Vagina (tissue), 2 donors: ENCODE results near the gene CD79A. TPM values are rescaled to one million over a fixed set of nuclear protein-coding genes. Genes with fewer than 3 reads are reported as not detected.

Experiments
- DNase-seq, 2 donors: peaks; one replicate each; pipeline ENCODE4 v3.0.0-alpha.2; 2017; ENCODE audit errors: extremely low spot score in 2 of 2
- H3K27ac ChIP-seq: fragments of 200-600 bp; sonication (generic); one replicate; pipeline ENCODE4 v1.5.1; 2019
- H3K27me3 ChIP-seq: fragments of 200-600 bp; sonication (generic); one replicate; pipeline ENCODE4 v1.5.1; 2019
- H3K36me3 ChIP-seq, 2 donors: fragments of 200-600 bp; sonication (generic); one replicate each; pipeline ENCODE4 v1.5.1; 2017 to 2019
- H3K4me1 ChIP-seq: fragments of 200-600 bp; sonication (generic); one replicate; pipeline ENCODE4 v1.5.1; 2019
- H3K4me3 ChIP-seq, 2 donors: fragments of 200-600 bp; sonication (generic); 1 replicate in 1 of 2; 2 replicates in 1 of 2; pipeline ENCODE4 v1.5.1; 2016 to 2019
- H3K9me3 ChIP-seq: fragments of 200-600 bp; sonication (generic); one replicate; pipeline ENCODE4 v1.5.1; 2019
- POLR2A ChIP-seq, 2 donors: fragments of 450-650 bp; IDR thresholded peaks; one replicate each; pipeline ENCODE4 v1.6.1; 2017; ENCODE audit warnings: antibody characterized with exemption in 2 of 2, mild to moderate bottlenecking in 2 of 2, moderate library complexity in 2 of 2
- POLR2AphosphoS5 ChIP-seq, 2 donors: sonication (generic); formaldehyde crosslinking; IDR thresholded peaks; one replicate each; pipeline ENCODE4 v1.9.0; 2017; ENCODE audit warnings: antibody characterized with exemption in 2 of 2, mild to moderate bottlenecking in 2 of 2, low read depth in 1 of 2; ENCODE audit not compliant: insufficient read depth in 1 of 2
- intact Hi-C: fragments of 100-400 bp; cut with DNase I; formaldehyde crosslinking; loops from one replicate; pipeline ENCODE4 v1.15.1; 2023
- total RNA-seq: library from RNA; depleted of rRNA; stranded (reverse); fragments of >200 nt; gene quantifications from one replicate; pipeline ENCODE4 v1.2.3, GENCODE V29; 2016
- TF ChIP-seq, protein P1 (sequence below), 3 experiments: fragments of 450-650 bp in 2 of 3; fragments of 200-600 bp in 1 of 3; sonication (generic) in 1 of 3; IDR thresholded peaks; one replicate each; pipeline ENCODE4 v1.5.1; 2017 to 2019; ENCODE audit warnings: antibody characterized with exemption in 3 of 3, mild to moderate bottlenecking in 2 of 3, moderate library complexity in 2 of 3

Gene CD79A
- total RNA-seq, 1 donor from 2014 or later, result not detected

GRCh38 chr19:41907994-41908615 lies 31.0 kb downstream of the CD79A start:
- Histone ChIP-seq H3K27me3 (no peaks in the 10 kb centered on the region), H3K27ac (no peak overlapping the region), H3K36me3 (peaks cover 0 to 35% of the 10 kb centered on the region in 2 donors), H3K4me3 (no peak overlapping the region), H3K4me1 (peaks cover 5% of the 10 kb centered on the region), H3K9me3 (no peaks in the 10 kb centered on the region)
- intact Hi-C loops, result no loop called here
- DNase-seq, result no peak
- TF ChIP-seq POLR2A (IDR thresholded peaks at IDR 0.05) (no peak), POLR2AphosphoS5 (IDR thresholded peaks at IDR 0.05; ENCODE audit: insufficient read depth in 1 of 2, low read depth in 1 of 2) (no peak)
- TF ChIP-seq, protein P1, sequence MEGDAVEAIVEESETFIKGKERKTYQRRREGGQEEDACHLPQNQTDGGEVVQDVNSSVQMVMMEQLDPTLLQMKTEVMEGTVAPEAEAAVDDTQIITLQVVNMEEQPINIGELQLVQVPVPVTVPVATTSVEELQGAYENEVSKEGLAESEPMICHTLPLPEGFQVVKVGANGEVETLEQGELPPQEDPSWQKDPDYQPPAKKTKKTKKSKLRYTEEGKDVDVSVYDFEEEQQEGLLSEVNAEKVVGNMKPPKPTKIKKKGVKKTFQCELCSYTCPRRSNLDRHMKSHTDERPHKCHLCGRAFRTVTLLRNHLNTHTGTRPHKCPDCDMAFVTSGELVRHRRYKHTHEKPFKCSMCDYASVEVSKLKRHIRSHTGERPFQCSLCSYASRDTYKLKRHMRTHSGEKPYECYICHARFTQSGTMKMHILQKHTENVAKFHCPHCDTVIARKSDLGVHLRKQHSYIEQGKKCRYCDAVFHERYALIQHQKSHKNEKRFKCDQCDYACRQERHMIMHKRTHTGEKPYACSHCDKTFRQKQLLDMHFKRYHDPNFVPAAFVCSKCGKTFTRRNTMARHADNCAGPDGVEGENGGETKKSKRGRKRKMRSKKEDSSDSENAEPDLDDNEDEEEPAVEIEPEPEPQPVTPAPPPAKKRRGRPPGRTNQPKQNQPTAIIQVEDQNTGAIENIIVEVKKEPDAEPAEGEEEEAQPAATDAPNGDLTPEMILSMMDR (IDR thresholded peaks at IDR 0.05), result no peak

- H3K9me3 ChIP-seq, result no peaks in the 10 kb centered on the region
- peaks cover 10% of the 10 kb centered on the region for H3K4me1 ChIP-seq
- intact Hi-C loops, result no loop called here
- no peak overlapping the region for H3K4me3 ChIP-seq
- H3K27ac ChIP-seq, result no peak overlapping the region
- no peaks in the 10 kb centered on the region for H3K27me3 ChIP-seq
- TF ChIP-seq POLR2AphosphoS5 (IDR thresholded peaks at IDR 0.05; ENCODE audit: insufficient read depth in 1 of 2, low read depth in 1 of 2), result no peak
- DNase-seq, result no peak
- peaks cover 0 to 27% of the 10 kb centered on the region in 2 donors for H3K36me3 ChIP-seq
These were observed 31.8 kb downstream of the CD79A start for GRCh38 chr19:41908724-41909464.

- DNase-seq, result no peak
- Histone ChIP-seq H3K4me1 (peaks cover 10% of the 10 kb centered on the region), H3K36me3 (peaks cover 0 to 19% of the 10 kb centered on the region in 2 donors), H3K27me3 (no peaks in the 10 kb centered on the region), H3K9me3 (no peaks in the 10 kb centered on the region), H3K27ac (no peak overlapping the region), H3K4me3 (no peak overlapping the region)
- no peak for TF ChIP-seq POLR2AphosphoS5 (IDR thresholded peaks at IDR 0.05; ENCODE audit: insufficient read depth in 1 of 2, low read depth in 1 of 2)
- no peak for TF ChIP-seq POLR2A (IDR thresholded peaks at IDR 0.05)
- TF ChIP-seq, protein P1 (IDR thresholded peaks at IDR 0.05), result no peak
- intact Hi-C loops, result no loop called here
These were observed 32.6 kb downstream of the CD79A start for GRCh38 chr19:41909706-41910105.

- intact Hi-C loops, result no loop called here
- no peak for DNase-seq
- H3K4me1 ChIP-seq, result peaks cover 14% of the 10 kb centered on the region
- H3K4me3 ChIP-seq, result no peak overlapping the region
- H3K36me3 ChIP-seq, result peaks cover 0 to 14% of the 10 kb centered on the region in 2 donors
- TF ChIP-seq POLR2A (IDR thresholded peaks at IDR 0.05) (no peak), POLR2AphosphoS5 (IDR thresholded peaks at IDR 0.05; ENCODE audit: insufficient read depth in 1 of 2, low read depth in 1 of 2) (no peak)
- TF ChIP-seq, protein P1 (IDR thresholded peaks at IDR 0.05), result no peak
- no peaks in the 10 kb centered on the region for H3K27me3 ChIP-seq
- no peaks in the 10 kb centered on the region for H3K9me3 ChIP-seq
- no peak overlapping the region for H3K27ac ChIP-seq
These were observed 33.3 kb downstream of the CD79A start for GRCh38 chr19:41910240-41910991.

DNA sequence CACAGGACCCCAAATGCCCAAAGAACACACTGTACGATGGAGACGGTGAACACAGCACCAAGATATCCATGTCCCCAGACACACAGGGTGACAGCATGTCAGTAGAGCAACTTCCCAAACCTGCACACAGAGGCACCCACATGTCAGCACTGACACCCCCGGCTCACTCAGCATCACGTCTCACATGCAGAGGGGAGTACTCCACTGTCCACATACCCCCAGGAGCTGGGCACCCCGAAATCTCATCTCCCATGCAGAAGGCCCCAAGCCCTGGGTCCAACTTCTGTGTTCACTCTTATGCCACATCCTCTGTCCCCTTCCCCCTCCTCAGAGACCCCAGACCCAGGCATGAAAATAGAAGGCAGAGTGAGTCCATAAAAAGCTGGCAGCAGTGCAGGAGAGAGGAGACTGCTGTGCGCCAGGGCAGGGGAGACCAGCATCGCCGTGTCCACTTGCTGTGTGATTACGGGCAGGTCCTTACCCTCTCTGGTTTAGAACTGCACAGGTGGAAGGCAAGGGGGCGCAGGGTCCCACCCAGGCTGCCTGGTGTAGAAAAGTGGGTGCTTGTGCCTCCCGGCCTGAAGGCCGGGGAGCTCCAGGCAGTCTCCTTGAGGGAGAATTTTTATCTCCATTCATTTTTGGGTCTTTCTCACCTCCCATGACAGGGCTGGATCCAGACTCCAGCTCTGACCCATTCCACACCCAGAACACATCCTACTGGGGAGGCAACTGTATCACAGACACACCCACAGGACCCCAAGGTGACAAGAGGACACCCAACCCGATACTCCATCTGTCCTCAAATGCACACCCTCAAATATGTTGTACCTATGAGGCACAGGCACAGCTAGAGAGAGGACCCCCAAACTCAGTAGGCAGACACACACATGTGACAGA lies 34.2 kb downstream of the CD79A start:
- no peak for DNase-seq
- peaks cover 7% of the 10 kb centered on the region for H3K27me3 ChIP-seq
- intact Hi-C loops, result no loop called here

More for the DNA sequence above, 34.2 kb downstream of the CD79A start:
- H3K9me3 ChIP-seq, result no peaks in the 10 kb centered on the region
- peaks cover 0 to 5% of the 10 kb centered on the region in 2 donors for H3K36me3 ChIP-seq
- H3K4me1 ChIP-seq, result peaks cover 14% of the 10 kb centered on the region
- TF ChIP-seq POLR2AphosphoS5 (IDR thresholded peaks at IDR 0.05; ENCODE audit: insufficient read depth in 1 of 2, low read depth in 1 of 2) (no peak), POLR2A (IDR thresholded peaks at IDR 0.05) (no peak)
- TF ChIP-seq, protein P1 (IDR thresholded peaks at IDR 0.05), result no peak
- no peak overlapping the region for H3K27ac ChIP-seq
- no peak overlapping the region for H3K4me3 ChIP-seq
